Natural killer cell treated with Interleukin-12 subunit alpha and Interleukin-12 subunit beta and Interleukin-15 and Interleukin-18, amount 100 ng/mL, for 72 hours (primary cell): ENCODE results near the gene G6PC3. TPM values are rescaled to one million over a fixed set of nuclear protein-coding genes. Genes with fewer than 3 reads are reported as not detected.
A peak's percentile ranks its signal among the peaks of the same experiment; 100 is the strongest.
"Not testable (repeated sequence)": the region's sequence is repeated elsewhere in the genome, so short reads cannot be mapped to it uniquely, and the experiment has no call there.

ENCODE experiments used
- ATAC-seq, 2 donors: fragments of 150-1000 bp; cut with Tn5 transposase in 1 of 2; sonication (Bioruptor Pico), chemical (Tn5 transposase) in 1 of 2; 2 replicates each; pipeline ENCODE4 v1.10.0; 2021
- DNase-seq: peaks from one replicate; pipeline ENCODE4 v3.0.0; 2022; ENCODE audit warnings: low spot score
- H3K27ac Mint-ChIP-seq, 2 donors: 1 replicate in 1 of 2; 2 replicates in 1 of 2; pipeline ENCODE4 v1.8.0; 2022; ENCODE audit warnings: mixed read lengths in 2 of 2, mild to moderate bottlenecking in 1 of 2, moderate library complexity in 1 of 2
- H3K27me3 Mint-ChIP-seq, 2 donors: 1 replicate in 1 of 2; 2 replicates in 1 of 2; pipeline ENCODE4 v1.8.0; 2022; ENCODE audit warnings: mixed read lengths in 2 of 2
- H3K36me3 Mint-ChIP-seq: one replicate; pipeline ENCODE4 v1.8.0; 2022; ENCODE audit warnings: mixed read lengths
- H3K4me1 Mint-ChIP-seq, 2 donors: 1 replicate in 1 of 2; 2 replicates in 1 of 2; pipeline ENCODE4 v1.8.0; 2022; ENCODE audit warnings: low read depth in 2 of 2, mixed read lengths in 2 of 2, mild to moderate bottlenecking in 1 of 2
- H3K4me3 Mint-ChIP-seq: one replicate; pipeline ENCODE4 v1.8.0; 2022; ENCODE audit warnings: mixed read lengths
- H3K9me3 Mint-ChIP-seq: 2 replicates; pipeline ENCODE4 v1.8.0; 2022; ENCODE audit warnings: mixed read lengths
- total RNA-seq, 2 donors: library from RNA; stranded (reverse); gene quantifications; one replicate each; pipeline ENCODE4 v1.2.3, GENCODE V29; 2022

Gene G6PC3
- total RNA-seq, 2 donors from 2014 or later: 24.6 to 26.8 TPM

DNA sequence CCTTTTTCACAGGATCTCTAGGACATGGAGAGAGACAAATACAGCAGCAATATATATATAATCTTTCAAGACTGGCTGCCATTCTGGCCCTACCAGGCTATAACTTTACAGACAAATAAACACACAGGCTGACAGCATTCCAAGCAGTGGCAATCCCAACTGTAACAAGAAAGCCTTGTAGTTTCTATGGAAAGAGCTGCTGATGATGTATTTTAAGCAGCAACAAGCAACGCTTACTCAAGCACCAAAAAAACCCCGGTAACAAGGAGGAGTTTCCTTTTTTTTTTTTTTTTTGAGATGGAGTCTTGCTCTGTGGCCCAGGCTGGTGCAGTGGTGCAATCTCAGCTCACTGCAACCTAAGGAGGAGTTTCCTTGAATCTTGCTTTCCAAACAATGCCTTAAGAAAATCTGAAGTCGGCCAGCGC lies 27.3 kb upstream of the G6PC3 start:
- Mint-ChIP-seq H3K36me3 (peaks cover 4% of the 10 kb centered on the region), H3K4me3 (no peak overlapping the region), H3K27me3 (no peaks in the 10 kb centered on the region), H3K4me1 (peaks cover 20 to 21% of the 10 kb centered on the region in 2 donors), H3K9me3 (no peaks in the 10 kb centered on the region), H3K27ac (no peak overlapping the region)
- DNase-seq: no peak
- ATAC-seq: no peak

DNA sequence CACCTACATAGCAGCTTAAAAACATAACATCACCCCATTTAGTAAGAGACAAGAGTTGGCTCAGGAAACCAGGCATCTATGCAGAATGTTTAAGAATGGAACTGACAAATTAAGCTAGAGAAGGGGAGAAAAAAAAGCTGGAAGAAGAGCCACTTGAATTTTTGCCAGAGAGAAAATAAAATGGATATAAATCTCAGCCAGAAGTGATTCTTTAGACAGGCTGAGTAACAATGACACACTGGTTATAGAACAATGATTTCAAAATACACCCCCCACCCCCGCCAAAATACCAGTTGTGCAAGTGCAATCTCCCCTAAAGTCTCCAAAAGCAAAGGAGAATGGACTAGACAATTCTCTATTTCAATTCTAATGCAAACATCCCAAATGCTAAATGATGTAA lies 26.5 kb upstream of the G6PC3 start:
- Mint-ChIP-seq H3K27ac (no peak overlapping the region), H3K4me3 (no peak overlapping the region), H3K4me1 (peaks cover 20 to 25% of the 10 kb centered on the region in 2 donors), H3K9me3 (no peaks in the 10 kb centered on the region), H3K27me3 (no peaks in the 10 kb centered on the region), H3K36me3 (peaks cover 4% of the 10 kb centered on the region)
- ATAC-seq (no peak), DNase-seq (no peak)

DNA sequence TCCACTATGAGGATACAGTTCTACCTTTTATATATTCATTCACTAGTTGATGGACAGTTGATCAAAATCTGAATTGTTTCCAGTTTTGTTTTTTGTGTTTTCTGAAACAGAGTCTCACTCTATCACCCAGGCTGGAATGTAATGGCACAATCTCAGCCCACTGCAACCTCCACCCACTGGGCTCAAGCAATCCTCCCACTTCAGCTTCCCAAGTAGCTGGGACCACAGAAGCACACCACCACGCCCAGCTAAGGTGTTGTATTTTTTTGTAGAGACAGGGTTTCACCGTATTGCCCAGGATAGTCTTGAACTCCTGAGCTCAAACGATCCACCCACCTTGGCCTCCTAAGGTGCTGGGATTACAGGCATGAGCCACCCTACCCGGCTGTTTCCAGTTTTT lies 25.0 kb upstream of the G6PC3 start:
- Mint-ChIP-seq H3K4me3 (no peak overlapping the region), H3K9me3 (no peaks in the 10 kb centered on the region), H3K27ac (no peak overlapping the region), H3K27me3 (no peaks in the 10 kb centered on the region), H3K4me1 (peaks cover 20% of the 10 kb centered on the region in 2 donors), H3K36me3 (peaks cover 4% of the 10 kb centered on the region)
- no peak for DNase-seq
- no peak for ATAC-seq

DNA sequence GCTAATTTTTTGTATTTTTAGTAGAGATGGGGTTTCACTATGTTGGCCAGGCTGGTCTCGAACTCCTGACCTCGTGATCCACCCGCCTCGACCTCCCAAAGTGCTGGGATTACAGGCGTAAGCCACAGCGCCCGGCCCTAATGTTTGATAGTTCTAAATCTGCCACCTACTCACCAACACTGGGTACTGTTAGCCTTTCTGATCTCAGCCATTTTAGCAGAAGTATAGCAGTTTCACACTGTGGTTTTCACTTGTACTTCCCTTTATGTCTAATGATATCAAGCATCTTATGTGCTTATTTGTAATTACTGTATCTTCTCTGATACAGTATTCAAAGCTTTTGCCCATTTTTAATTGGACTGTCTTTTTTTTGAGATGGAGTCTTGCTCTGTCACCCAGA lies 23.6 kb upstream of the G6PC3 start:
- H3K27me3 Mint-ChIP-seq, H3K9me3 Mint-ChIP-seq, ATAC-seq, H3K4me3 Mint-ChIP-seq, H3K36me3 Mint-ChIP-seq, DNase-seq: not testable (repeated sequence)
- H3K4me1 Mint-ChIP-seq: peaks cover 12% of the 10 kb centered on the region in 2 donors
- H3K27ac Mint-ChIP-seq: peak overlapping the region in 1 of 2 donors; percentile 43

DNA sequence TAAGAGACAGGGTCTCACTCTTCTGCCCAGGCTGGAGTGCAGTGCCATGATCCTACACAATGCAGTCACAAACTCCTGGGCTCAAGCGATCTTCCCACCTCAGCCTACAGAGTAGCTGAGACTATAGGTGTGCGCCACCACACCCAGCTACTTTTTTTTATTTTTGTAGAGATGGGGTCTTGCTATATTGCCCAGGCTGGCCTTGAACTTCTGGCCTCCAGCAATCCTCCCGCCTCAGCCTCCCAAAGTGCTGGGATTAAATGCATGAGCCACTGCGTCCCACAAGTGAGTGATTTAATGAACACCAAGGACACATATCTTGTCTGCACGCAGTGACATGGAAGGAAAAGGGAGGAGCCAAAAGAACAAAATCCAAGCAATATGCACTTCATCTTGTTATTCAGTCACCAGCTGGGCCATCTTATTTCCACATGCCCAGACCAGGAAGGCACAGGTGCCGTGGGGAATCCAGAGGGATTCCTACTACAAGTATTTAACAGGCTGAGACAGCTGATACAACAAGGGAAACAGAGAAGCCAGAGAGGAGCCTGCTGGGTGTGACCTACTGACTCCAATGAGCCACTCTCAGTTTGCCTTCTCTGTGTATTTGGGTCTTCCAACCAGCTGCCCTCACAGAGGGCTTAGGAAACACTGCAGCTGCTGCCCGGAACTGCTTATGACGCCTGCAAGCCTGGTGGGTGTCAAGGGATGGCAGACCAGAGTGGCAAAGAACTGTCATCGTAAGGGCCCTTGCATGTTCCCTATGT lies 21.1 kb upstream of the G6PC3 start:
- Mint-ChIP-seq H3K4me1 (peaks cover 17 to 20% of the 10 kb centered on the region in 2 donors), H3K9me3 (no peaks in the 10 kb centered on the region), H3K36me3 (peaks cover 13% of the 10 kb centered on the region), H3K27me3 (no peaks in the 10 kb centered on the region), H3K27ac (no peak overlapping the region), H3K4me3 (no peak overlapping the region)
- no peak for DNase-seq
- ATAC-seq: no peak

DNA sequence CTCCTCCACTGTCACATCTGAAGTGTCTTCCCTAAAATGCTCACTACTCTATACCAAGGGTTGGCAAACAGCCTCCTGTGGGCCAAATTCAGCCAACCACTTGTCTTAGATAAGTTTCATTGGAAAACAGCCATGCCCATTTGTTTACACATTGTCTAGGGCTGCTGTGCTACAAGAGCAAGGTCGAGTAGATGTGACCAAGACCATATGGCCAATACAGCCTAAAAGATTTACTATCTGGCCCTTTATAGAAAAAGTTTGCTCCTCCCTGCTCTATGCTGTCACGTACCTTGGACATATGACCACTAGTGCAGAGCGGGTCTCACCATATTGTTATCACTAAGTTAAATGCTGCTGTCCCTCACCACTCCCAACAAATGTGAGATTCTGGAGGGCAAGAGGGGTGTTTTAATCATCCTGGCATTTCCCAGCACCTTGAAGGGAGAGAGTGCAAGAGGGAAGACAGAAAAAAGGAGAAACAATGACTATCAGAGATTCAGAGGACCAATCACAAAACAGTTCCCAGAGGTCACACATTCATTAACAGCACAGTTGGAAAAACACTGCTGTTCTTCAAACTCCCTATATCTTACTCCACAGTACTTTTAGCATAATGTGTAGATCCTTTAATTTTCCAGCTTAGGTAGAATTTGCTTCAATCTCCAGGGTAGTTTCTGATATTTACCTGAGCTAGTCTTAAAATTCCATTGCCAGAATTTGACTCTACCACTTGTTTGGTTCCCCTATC lies 17.2 kb upstream of the G6PC3 start:
- Mint-ChIP-seq H3K4me1 (peaks cover 15 to 16% of the 10 kb centered on the region in 2 donors), H3K9me3 (no peaks in the 10 kb centered on the region), H3K27ac (peak overlapping the region in 1 of 2 donors; percentile 7), H3K27me3 (no peaks in the 10 kb centered on the region), H3K36me3 (peaks cover 13% of the 10 kb centered on the region), H3K4me3 (no peak overlapping the region)
- ATAC-seq (no peak), DNase-seq (no peak)

DNA sequence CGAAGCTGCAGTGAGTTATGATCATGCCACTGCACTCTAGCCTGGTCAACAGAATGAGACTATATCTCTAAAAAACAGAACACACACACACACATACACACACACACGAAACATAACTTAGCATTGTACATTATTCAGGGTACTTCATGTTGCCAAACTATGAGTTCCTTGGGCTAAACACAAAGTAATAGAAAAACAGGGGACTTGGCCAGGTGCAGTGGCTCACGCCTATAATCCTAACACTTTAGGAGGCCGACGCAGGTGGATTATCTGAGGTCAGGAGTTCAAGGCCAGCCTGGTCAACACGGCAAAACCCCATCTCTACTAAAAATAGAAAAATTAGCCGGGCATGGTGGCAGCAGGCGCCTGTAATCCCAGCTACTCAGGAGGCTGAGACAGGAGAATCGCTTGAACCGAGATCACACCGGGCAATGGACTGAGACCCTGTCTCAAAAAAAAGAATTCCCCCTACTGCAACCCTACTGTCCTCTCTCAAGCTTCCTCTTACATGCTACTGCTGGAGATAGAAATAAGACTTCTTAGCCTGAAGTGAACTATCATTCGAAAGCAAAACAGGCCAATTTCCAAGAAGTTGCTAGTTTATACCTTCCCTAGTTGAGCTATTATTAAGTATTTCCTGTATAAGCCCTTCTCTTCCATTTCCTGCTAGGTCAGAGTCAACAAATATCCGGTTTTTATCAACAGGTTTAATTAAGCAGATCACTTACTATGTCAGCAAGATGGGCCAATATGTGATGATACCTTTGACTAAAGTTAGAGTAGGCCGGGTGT lies 11.2 kb upstream of the G6PC3 start:
- Mint-ChIP-seq H3K4me1 (peaks cover 24 to 33% of the 10 kb centered on the region in 2 donors), H3K4me3 (no peak overlapping the region), H3K36me3 (peaks cover 16% of the 10 kb centered on the region), H3K9me3 (no peaks in the 10 kb centered on the region), H3K27ac (peak overlapping the region in 1 of 2 donors; percentile 26), H3K27me3 (no peaks in the 10 kb centered on the region)
- ATAC-seq (no peak), DNase-seq (no peak)

DNA sequence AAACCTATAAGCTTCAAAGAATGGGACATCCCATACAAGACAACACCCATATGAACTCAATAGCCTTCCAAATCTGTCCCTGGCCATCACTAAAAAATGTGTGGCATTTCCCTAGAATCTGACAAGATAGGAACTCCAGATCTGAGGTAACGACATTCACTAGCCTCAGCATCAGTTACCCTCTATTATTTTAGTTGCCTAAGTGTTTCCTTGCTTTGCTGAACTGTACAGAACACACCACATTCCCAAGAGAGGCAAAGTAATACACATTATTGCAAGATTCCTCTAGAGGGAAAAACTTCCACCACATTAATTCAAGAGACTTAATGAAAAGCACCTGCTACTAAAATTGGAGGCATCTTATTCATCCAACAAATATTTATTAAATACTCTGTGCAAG lies 9.1 kb upstream of the G6PC3 start:
- peaks cover 23% of the 10 kb centered on the region for H3K36me3 Mint-ChIP-seq

DNA sequence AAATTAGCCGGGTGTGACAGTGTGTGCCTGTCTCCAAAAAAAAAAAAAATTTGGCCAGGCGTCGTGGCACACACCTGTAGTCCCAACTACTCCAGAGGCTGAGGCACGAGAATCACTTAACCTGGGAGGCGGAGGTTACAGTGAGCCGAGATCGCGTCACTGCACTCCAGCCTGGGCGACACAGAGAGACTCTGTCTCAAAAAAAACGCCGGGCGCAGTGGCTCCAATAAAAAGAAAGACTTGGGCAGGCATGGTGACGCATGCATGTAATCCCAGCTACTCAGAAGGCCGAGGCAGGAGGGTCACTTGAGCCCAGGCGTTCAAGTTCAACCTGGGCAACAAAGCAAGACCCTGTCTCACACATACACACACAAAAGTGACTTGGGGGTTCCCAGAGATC lies 7.7 kb upstream of the G6PC3 start:
- H3K36me3 Mint-ChIP-seq: peaks cover 23% of the 10 kb centered on the region

More for the DNA sequence above, 9.1 kb upstream of the G6PC3 start:
- Mint-ChIP-seq H3K27me3 (no peaks in the 10 kb centered on the region), H3K4me1 (peaks cover 34 to 35% of the 10 kb centered on the region in 2 donors), H3K27ac (no peak overlapping the region), H3K9me3 (no peaks in the 10 kb centered on the region), H3K4me3 (no peak overlapping the region)
- DNase-seq (no peak), ATAC-seq (no peak)

DNA sequence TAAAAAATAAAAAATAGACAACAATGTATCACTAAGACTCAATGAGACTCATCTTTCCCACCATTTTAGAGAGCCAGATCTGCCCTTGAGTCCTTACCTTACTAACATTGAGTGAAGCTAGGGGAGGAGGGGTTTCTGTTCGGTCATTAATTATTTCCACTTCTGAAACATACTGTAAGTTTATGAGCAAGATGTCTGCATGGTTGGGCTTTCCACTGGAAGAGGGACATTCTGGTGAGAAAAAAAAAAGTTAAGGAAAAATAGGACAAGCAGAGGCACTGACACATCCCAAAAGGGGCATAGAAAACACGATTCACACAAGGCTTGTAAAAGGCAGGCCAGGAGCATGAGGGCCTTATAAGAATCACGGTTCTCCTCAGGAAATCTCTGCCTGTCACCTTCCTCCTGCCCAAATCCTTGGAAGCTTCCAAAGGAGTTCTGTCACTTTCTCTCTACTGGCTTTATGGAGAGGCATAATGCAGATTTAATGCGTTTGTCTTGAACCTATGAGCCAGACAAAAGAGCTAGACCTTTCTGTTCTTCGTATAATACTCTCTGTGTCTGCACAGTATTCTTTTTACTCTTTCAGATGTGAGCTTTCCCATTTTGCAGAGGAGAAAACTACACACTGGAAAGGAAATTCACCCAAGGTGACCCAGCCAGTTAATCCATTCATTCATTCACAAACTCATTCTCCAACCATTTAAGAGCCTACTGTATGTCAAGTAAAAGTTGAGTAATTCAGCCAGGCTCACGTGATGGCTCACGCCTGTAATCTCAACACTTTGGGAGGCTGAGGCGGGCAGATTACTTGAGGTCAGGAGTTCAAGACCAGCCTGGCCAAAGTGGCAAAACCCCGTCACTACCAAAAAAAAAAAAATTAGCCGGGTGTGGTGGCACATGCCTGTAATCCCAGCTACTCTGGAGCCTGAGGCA lies 6.6 kb upstream of the G6PC3 start:
- peak overlapping the region in 1 of 2 donors; percentile 63 for H3K27ac Mint-ChIP-seq
- peaks cover 40 to 44% of the 10 kb centered on the region in 2 donors for H3K4me1 Mint-ChIP-seq
- ATAC-seq (no peak), DNase-seq (no peak)
- peaks cover 23% of the 10 kb centered on the region for H3K36me3 Mint-ChIP-seq
- no peaks in the 10 kb centered on the region for H3K9me3 Mint-ChIP-seq
- H3K27me3 Mint-ChIP-seq: no peaks in the 10 kb centered on the region
- H3K4me3 Mint-ChIP-seq: peak overlapping the region; percentile 53

More for the DNA sequence above, 7.7 kb upstream of the G6PC3 start:
- H3K27me3 Mint-ChIP-seq: no peaks in the 10 kb centered on the region
- no peaks in the 10 kb centered on the region for H3K9me3 Mint-ChIP-seq
- DNase-seq: no peak
- ATAC-seq: no peak
- peaks cover 40 to 44% of the 10 kb centered on the region in 2 donors for H3K4me1 Mint-ChIP-seq
- peak overlapping the region in 1 of 2 donors; percentile 63 for H3K27ac Mint-ChIP-seq
- no peak overlapping the region for H3K4me3 Mint-ChIP-seq

DNA sequence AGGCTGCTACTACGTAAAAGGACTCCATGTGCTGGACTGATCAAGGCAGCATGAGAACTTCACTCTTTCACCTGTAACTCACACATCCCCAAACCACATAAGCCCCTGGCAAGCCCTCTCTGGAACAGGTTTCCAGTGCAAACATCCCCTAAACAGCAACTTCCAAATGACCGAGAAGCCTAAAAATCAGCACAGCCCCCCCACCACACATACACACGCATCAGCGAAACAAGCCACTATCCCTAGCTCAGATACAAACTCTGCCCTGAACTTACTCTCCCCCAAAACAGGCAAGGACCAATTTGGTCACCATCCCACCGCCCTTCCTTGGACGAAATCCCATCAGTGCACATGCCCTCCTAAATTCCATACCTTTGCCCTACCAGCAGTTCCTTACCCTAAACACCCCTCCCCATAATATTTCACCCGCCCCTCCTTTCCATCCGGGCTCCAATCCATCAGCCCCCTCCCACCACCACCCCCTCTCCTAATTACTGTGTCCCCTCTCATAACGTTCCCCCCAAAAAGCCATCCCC lies 4.8 kb upstream of the G6PC3 start:
- Mint-ChIP-seq H3K4me1 (peaks cover 42% of the 10 kb centered on the region in 2 donors), H3K27ac (peak overlapping the region; percentile 89 to 92), H3K27me3 (no peaks in the 10 kb centered on the region), H3K36me3 (peaks cover 17% of the 10 kb centered on the region), H3K9me3 (no peaks in the 10 kb centered on the region), H3K4me3 (peak overlapping the region; percentile 97)
- DNase-seq (no peak), ATAC-seq (no peak)

DNA sequence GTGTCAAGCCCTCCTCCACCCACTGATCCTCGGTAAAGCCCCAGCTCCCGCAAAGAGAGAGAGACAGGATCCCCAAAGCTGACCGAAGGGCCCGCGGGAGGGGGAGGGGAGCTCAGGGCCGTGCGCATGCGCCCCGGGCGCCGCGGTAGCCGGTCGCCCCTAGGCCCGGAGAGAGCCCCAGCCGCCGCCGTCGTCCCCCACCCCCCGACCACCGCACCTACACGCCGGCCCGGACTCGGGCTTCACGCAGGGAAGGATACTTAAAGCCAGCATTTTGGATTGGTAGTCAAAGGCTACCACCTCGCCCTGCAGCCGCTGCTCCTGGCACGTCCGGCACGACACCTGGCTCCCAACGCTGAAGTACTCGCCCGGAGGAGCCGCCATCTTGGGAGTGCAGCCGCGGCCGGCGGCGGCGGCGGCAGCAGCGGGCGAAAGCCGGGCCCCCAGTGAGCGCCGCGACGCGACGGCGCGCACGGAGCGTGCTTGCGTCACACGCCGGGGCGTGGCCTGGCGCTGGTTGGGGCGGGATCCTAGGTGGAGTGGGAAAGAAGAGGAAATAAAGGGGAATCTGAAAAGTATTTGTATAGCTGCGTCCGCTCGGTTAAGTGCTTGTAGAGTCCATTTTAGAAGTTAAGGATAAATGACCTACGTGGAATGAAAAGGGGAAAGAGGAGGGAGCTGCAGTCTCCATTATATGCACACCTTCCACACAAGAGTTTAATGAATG lies 4.2 kb upstream of the G6PC3 start, which contains the start of gene LSM12:
LSM12 (minus strand) TSS at position 468 of the 727 bp plus-strand sequence; CDS start at position 384, 84 bp downstream.
- ATAC-seq (peak; percentile 83 to 89), DNase-seq (peak; percentile 91)
- Mint-ChIP-seq H3K36me3 (peaks cover 16% of the 10 kb centered on the region), H3K27me3 (no peaks in the 10 kb centered on the region), H3K27ac (peak within 1 kb of the TSS; percentile 89 to 92), H3K4me3 (peak within 1 kb of the TSS; percentile 97), H3K4me1 (peaks cover 43 to 45% of the 10 kb centered on the region in 2 donors), H3K9me3 (no peaks in the 10 kb centered on the region)
